ENCODE data around the gene STK36. TPM values are rescaled to one million over a fixed set of nuclear protein-coding genes. Genes with fewer than 3 reads are reported as not detected.

Gene STK36
- total and polyA plus RNA-seq, 2 donors (not counting 1 experiment from before 2014, with no cell fraction given), result 29.0 to 42.9 TPM

- Histone ChIP-seq H3K9ac (ENCODE audit: low read length) (no peak overlapping the region), H3K27ac (ENCODE audit: low read length in 2 of 2) (no peak overlapping the region), H3K36me3 (replicated peaks in 1 of 2; ENCODE audit: control extremely low read depth in 1 of 2, control insufficient read depth in 1 of 2, extremely low read depth in 1 of 2, insufficient read depth in 2 of 2, low read length in 1 of 2) (peaks cover 5 to 71% of the 10 kb centered on the region in 2 experiments), H3K4me1 (ENCODE audit: control insufficient read depth in 2 of 2, insufficient read depth in 2 of 2, low read length in 2 of 2) (no peaks in the 10 kb centered on the region), H3K4me3 (ENCODE audit: control extremely low read depth in 1 of 5, extremely low read depth in 1 of 5, insufficient read depth in 1 of 5, low read depth in 2 of 5, low read length in 4 of 5) (no peak overlapping the region), H4K20me1 (ENCODE audit: control insufficient read depth, insufficient read depth, low read length, poor library complexity, severe bottlenecking) (no peaks in the 10 kb centered on the region), H3K9me3 (ENCODE audit: control extremely low read depth in 1 of 3, control insufficient read depth in 2 of 3, insufficient read depth in 1 of 3, low read length in 2 of 3) (no peaks in the 10 kb centered on the region), H3K27me3 (replicated peaks in 1 of 4; ENCODE audit: control extremely low read depth in 1 of 4, control insufficient read depth in 3 of 4, insufficient read depth in 4 of 4, low read length in 3 of 4) (no peaks in the 10 kb centered on the region), H3K4me2 (replicated peaks; ENCODE audit: low read depth, low read length, poor library complexity, severe bottlenecking) (no peak overlapping the region), H3K79me2 (ENCODE audit: control insufficient read depth, insufficient read depth, low read length) (no peaks in the 10 kb centered on the region), H2AFZ (ENCODE audit: insufficient read depth, low read depth, low read length, poor library complexity, severe bottlenecking) (no peak overlapping the region)
- H3K9me3 Mint-ChIP-seq (ENCODE audit: insufficient read depth), result no peaks in the 10 kb centered on the region
- TF ChIP-seq CTCF (IDR thresholded peaks at IDR 0.05) (no peak), EZH2 (IDR thresholded peaks at IDR 0.05; ENCODE audit: borderline replicate concordance, insufficient read depth, low read depth, low read length, poor library complexity, severe bottlenecking) (no peak)
- no peaks in the 10 kb centered on the region for H3K27me3 Mint-ChIP-seq
- no peak overlapping the region for H3K27ac Mint-ChIP-seq
- ChIA-PET POLR2A (no interaction called here), CTCF (no interaction called here)
- DNase-seq, result no peak
- WGBS (ENCODE audit: insufficient coverage), result 94% methylated on average over 4 of the region's 5 CpGs
- no peaks in the 10 kb centered on the region for H3K4me1 Mint-ChIP-seq
- H3K4me3 Mint-ChIP-seq, result no peak overlapping the region
- intact Hi-C loops (cut with micrococcal nuclease), result no loop called here
- no peak for ATAC-seq (ENCODE audit: low read depth)
Observed at GRCh38 chr2:218635719-218636118, 36.2 kb upstream of the STK36 start.

GRCh38 chr2:218638372-218638771 lies 33.5 kb upstream of the STK36 start:
- H3K4me1 Mint-ChIP-seq, result no peaks in the 10 kb centered on the region
- POLR2A ChIA-PET, result no interaction called here
- Histone ChIP-seq H3K36me3 (replicated peaks in 1 of 2; ENCODE audit: control extremely low read depth in 1 of 2, control insufficient read depth in 1 of 2, extremely low read depth in 1 of 2, insufficient read depth in 2 of 2, low read length in 1 of 2) (peaks cover 5 to 86% of the 10 kb centered on the region in 2 experiments), H3K27me3 (replicated peaks in 1 of 4; ENCODE audit: control extremely low read depth in 1 of 4, control insufficient read depth in 3 of 4, insufficient read depth in 4 of 4, low read length in 3 of 4) (no peaks in the 10 kb centered on the region), H3K4me3 (ENCODE audit: control extremely low read depth in 1 of 5, extremely low read depth in 1 of 5, insufficient read depth in 1 of 5, low read depth in 2 of 5, low read length in 4 of 5) (no peak overlapping the region), H2AFZ (ENCODE audit: insufficient read depth, low read depth, low read length, poor library complexity, severe bottlenecking) (no peak overlapping the region), H3K4me2 (replicated peaks; ENCODE audit: low read depth, low read length, poor library complexity, severe bottlenecking) (no peak overlapping the region), H3K4me1 (ENCODE audit: control insufficient read depth in 2 of 2, insufficient read depth in 2 of 2, low read length in 2 of 2) (no peaks in the 10 kb centered on the region), H4K20me1 (ENCODE audit: control insufficient read depth, insufficient read depth, low read length, poor library complexity, severe bottlenecking) (no peaks in the 10 kb centered on the region), H3K27ac (ENCODE audit: low read length in 2 of 2) (no peak overlapping the region), H3K9ac (ENCODE audit: low read length) (no peak overlapping the region), H3K79me2 (ENCODE audit: control insufficient read depth, insufficient read depth, low read length) (no peaks in the 10 kb centered on the region), H3K9me3 (ENCODE audit: control extremely low read depth in 1 of 3, control insufficient read depth in 2 of 3, insufficient read depth in 1 of 3, low read length in 2 of 3) (no peaks in the 10 kb centered on the region)
- no peaks in the 10 kb centered on the region for H3K27me3 Mint-ChIP-seq
- 98% methylated on average over 18 of the region's 18 CpGs for whole genome bisulfite sequencing (ENCODE audit: insufficient coverage)
- no peak for DNase-seq
- no peak for ATAC-seq (ENCODE audit: low read depth)
- H3K27ac Mint-ChIP-seq, result no peak overlapping the region
- TF ChIP-seq CTCF (IDR thresholded peaks at IDR 0.05) (no peak), EZH2 (IDR thresholded peaks at IDR 0.05; ENCODE audit: borderline replicate concordance, insufficient read depth, low read depth, low read length, poor library complexity, severe bottlenecking) (no peak)
- H3K9me3 Mint-ChIP-seq (ENCODE audit: insufficient read depth), result no peaks in the 10 kb centered on the region
- intact Hi-C loops (cut with micrococcal nuclease), result no loop called here
- H3K4me3 Mint-ChIP-seq, result no peak overlapping the region
- CTCF ChIA-PET, result no interaction called here

Data from B cell (primary cell).